ENCODE data around the gene SLC22A4. TPM values are rescaled to one million over a fixed set of nuclear protein-coding genes. Genes with fewer than 3 reads are reported as not detected.

Gene SLC22A4
- total RNA-seq, 2 experiments from 2014 or later = 0.14 TPM; not detected in 1

DNA sequence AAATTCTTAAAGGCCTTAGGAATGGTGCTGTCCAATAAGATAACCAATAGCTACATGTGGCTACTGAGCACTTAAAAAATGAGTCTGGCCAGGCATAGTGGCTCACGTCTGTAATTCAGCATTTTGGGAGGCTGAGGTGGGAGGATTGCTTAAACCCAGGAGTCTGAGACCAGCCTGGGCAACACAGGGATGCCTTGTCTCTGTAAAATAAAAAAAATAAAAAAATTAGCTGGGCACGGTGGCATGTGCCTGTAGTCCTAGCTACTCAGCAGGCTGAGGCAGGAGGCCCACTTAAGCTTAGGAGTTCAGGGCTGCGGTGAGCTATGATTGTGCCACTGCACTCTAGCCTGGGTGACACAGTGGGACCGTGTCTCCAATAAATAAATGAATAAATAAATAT is 74.0 kb downstream of the SLC22A4 start:
- H3K4me3 Mint-ChIP-seq = no peak overlapping the region
- H3K9me3 Mint-ChIP-seq = no peaks in the 10 kb centered on the region
- H3K27me3 Mint-ChIP-seq = no peaks in the 10 kb centered on the region
- DNase-seq = no peak
- no peak for ATAC-seq (ENCODE audit: low read depth)
- peaks cover 17% of the 10 kb centered on the region for H3K4me1 Mint-ChIP-seq
- POLR2A ChIA-PET = interaction anchor here (0.7 to 1.9 kb wide), 3 partner anchors 43 to 457 kb away, joined by 3 to 5 read pairs (median 4); no protein-coding TSS in a partner anchor
- H3K36me3 Mint-ChIP-seq = no peaks in the 10 kb centered on the region
- no peak overlapping the region for H3K27ac Mint-ChIP-seq

DNA sequence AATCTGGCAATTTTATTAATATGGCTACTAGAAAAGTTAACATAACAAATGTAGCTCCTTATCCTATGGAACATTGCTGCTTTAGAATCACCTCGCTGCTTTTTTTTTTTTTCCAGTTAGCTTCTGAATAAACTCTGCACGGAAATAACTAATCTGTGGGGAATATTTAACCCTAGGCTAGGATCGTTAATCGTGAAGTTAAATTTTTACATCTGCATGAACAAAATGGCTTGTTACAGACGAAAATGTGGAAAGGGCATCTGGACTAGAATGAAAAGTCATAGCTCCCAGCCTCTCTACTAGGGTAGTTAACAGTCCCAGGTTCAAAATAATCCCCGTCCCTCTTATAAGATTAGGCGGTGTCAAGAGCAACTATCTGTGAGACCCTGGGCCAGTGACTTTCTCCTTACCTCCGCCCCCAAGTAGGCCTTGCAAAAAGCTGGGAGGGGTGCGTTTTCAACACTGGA is 74.8 kb downstream of the SLC22A4 start:
- DNase-seq (no peak), ATAC-seq (ENCODE audit: low read depth) (no peak)
- no peaks in the 10 kb centered on the region for H3K27me3 Mint-ChIP-seq
- H3K4me3 Mint-ChIP-seq = peak overlapping the region; percentile 83
- H3K9me3 Mint-ChIP-seq = no peaks in the 10 kb centered on the region
- no peaks in the 10 kb centered on the region for H3K36me3 Mint-ChIP-seq
- H3K4me1 Mint-ChIP-seq = peaks cover 17% of the 10 kb centered on the region
- peak overlapping the region; percentile 22 for H3K27ac Mint-ChIP-seq
- POLR2A ChIA-PET = interaction anchor here (0.5 to 1.4 kb wide), 9 partner anchors 10 to 690 kb away, joined by 3 to 5 read pairs (median 3); partner anchors contain the start of gene SLC22A4

DNA sequence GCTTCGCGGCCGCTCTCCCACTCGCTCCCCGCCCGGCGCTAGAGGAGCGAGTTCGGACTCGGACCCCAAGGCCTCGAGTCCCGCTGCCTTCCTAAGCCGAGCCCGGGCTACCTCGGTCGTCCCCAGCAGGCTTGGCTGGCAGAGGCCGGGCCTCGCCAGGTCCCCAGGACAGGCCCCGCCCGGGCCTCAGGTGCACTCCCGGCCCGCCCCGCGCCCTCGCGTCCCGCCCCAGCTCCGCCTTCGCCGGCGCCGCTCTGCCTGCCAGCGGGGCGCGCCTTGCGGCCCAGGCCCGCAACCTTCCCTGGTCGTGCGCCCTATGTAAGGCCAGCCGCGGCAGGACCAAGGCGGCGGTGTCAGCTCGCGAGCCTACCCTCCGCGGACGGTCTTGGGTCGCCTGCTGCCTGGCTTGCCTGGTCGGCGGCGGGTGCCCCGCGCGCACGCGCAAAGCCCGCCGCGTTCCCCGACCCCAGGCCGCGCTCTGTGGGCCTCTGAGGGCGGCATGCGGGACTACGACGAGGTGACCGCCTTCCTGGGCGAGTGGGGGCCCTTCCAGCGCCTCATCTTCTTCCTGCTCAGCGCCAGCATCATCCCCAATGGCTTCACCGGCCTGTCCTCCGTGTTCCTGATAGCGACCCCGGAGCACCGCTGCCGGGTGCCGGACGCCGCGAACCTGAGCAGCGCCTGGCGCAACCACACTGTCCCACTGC is 75.4 kb downstream of the SLC22A4 start, which contains the start of gene SLC22A5:
TSS of gene SLC22A5 (plus strand) at position 237 of the 707 bp plus-strand sequence. CDS start at position 500, 263 bp downstream.
- peak; percentile 96 for ATAC-seq (ENCODE audit: low read depth)
- Mint-ChIP-seq H3K4me1 (peaks cover 17% of the 10 kb centered on the region), H3K27me3 (no peaks in the 10 kb centered on the region), H3K27ac (peak within 1 kb of the TSS; percentile 71), H3K36me3 (no peaks in the 10 kb centered on the region), H3K4me3 (peak within 1 kb of the TSS; percentile 83), H3K9me3 (no peaks in the 10 kb centered on the region)
- POLR2A ChIA-PET = interaction anchor here (0.5 to 1.4 kb wide), 9 partner anchors 9 to 662 kb away, joined by 3 to 5 read pairs (median 3); partner anchors contain the start of gene SLC22A4
- DNase-seq = peak; percentile 88

DNA sequence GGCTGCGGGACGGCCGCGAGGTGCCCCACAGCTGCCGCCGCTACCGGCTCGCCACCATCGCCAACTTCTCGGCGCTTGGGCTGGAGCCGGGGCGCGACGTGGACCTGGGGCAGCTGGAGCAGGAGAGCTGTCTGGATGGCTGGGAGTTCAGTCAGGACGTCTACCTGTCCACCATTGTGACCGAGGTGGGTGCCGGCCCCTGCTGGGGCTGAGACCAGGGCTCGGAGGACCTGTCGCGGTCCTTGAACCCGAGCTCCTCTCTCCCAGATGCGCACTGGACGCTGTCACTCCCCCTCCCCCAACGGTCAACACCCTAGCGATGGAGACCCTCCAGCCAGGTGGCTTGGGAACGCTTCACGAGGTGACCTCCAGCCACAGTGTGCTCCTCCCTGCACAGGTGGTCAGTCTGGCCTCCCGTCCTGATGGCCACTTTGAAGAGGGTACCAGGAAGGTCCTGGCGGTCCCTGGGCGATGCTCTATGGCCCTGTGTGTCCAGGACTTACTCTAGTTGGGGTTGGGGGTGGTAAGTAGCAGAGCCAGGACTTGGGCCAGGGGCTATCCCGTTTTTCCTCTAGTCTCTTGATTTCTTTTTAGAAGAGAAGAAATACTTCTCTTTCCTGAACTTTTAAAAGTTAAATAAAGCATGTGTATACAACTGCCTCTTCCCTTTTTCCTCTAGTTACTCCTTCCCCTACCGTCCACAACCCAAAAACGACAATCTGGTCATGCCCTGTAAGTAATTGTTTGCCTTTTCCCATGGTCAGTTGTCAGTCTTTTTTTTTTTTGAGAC is 76.2 kb downstream of the SLC22A4 start:
- Mint-ChIP-seq H3K4me3 (peak overlapping the region; percentile 83), H3K9me3 (no peaks in the 10 kb centered on the region), H3K27ac (peak overlapping the region; percentile 71), H3K36me3 (no peaks in the 10 kb centered on the region), H3K27me3 (no peaks in the 10 kb centered on the region), H3K4me1 (peaks cover 17% of the 10 kb centered on the region)
- POLR2A ChIA-PET = interaction anchor here (0.9 to 1.4 kb wide), 4 partner anchors 10 to 453 kb away, joined by 3 to 5 read pairs (median 3); no protein-coding TSS in a partner anchor
- DNase-seq = no peak
- ATAC-seq (ENCODE audit: low read depth) = no peak

- no peak for ATAC-seq (ENCODE audit: low read depth)
- no peaks in the 10 kb centered on the region for H3K36me3 Mint-ChIP-seq
- no peaks in the 10 kb centered on the region for H3K9me3 Mint-ChIP-seq
- H3K4me3 Mint-ChIP-seq = peak overlapping the region; percentile 83
- H3K27ac Mint-ChIP-seq = peak overlapping the region; percentile 71
- no peak for DNase-seq
- H3K27me3 Mint-ChIP-seq = no peaks in the 10 kb centered on the region
- POLR2A ChIA-PET = interaction anchor here (1.3 kb wide), 1 partner anchor 186 kb away, joined by 3 read pairs; the partner anchor contains the start of gene RAD50
- H3K4me1 Mint-ChIP-seq = peaks cover 17% of the 10 kb centered on the region
These were observed 76.9 kb downstream of the SLC22A4 start for GRCh38 chr5:132370971-132371602.

DNA sequence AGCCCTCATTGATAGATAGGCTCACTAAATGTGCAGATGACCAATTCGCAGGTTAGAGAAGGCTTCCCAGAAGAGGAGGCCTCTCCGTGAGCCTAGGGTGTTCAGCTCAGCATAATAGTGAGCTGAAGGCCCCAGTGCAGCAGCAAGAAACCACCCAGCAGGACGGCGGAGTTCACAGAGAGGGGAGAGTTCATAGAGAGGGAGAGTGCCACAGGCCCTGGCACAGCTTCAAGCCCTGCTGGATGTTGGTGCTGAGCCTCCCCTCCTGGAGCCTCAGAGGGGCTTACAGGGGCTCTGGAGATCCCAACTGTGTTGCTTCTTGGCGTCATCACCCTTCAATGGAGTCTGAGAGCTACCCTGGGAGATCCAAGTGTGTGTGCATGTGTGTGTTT is 77.4 kb downstream of the SLC22A4 start:
- POLR2A ChIA-PET = interaction anchor here (1.3 kb wide), 1 partner anchor 185 kb away, joined by 3 read pairs; the partner anchor contains the start of gene RAD50
- ATAC-seq (ENCODE audit: low read depth) (no peak), DNase-seq (no peak)
- H3K27ac Mint-ChIP-seq = no peak overlapping the region
- H3K36me3 Mint-ChIP-seq = no peaks in the 10 kb centered on the region
- H3K4me1 Mint-ChIP-seq = peaks cover 17% of the 10 kb centered on the region
- H3K9me3 Mint-ChIP-seq = no peaks in the 10 kb centered on the region
- H3K27me3 Mint-ChIP-seq = no peaks in the 10 kb centered on the region
- H3K4me3 Mint-ChIP-seq = no peak overlapping the region

GRCh38 chr5:132372127-132372526 is 77.9 kb downstream of the SLC22A4 start:
- DNase-seq = no peak
- Mint-ChIP-seq H3K27me3 (no peaks in the 10 kb centered on the region), H3K27ac (no peak overlapping the region), H3K4me3 (no peak overlapping the region), H3K36me3 (no peaks in the 10 kb centered on the region), H3K4me1 (peaks cover 17% of the 10 kb centered on the region), H3K9me3 (no peaks in the 10 kb centered on the region)
- POLR2A ChIA-PET = interaction anchor here (0.8 to 1.3 kb wide), 3 partner anchors 79 to 314 kb away, joined by 3 to 6 read pairs (median 3); partner anchors contain the start of gene RAD50
- ATAC-seq (ENCODE audit: low read depth) = no peak

DNA sequence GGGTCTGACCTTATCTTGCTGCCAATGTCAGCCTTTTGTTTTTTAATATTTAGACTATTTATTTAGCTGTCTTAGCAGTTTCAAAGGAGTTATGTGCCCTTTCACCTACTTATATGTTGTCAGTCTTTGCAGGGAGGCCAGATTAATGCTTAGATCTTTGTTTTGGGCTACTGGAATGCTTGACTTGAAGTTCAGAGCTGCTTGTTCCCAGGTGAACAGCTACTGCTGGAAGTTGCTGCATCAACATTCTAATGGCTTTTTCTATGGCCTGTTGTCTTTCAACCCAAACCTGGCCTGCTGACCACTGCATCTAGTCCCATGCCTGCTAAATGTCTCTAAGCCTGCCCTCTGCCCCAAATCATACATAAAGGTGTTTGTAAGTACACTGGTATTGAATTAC is 78.3 kb downstream of the SLC22A4 start:
- Mint-ChIP-seq H3K4me1 (peaks cover 17% of the 10 kb centered on the region), H3K27me3 (no peaks in the 10 kb centered on the region), H3K36me3 (no peaks in the 10 kb centered on the region), H3K4me3 (no peak overlapping the region), H3K27ac (no peak overlapping the region), H3K9me3 (no peaks in the 10 kb centered on the region)
- no peak for DNase-seq
- POLR2A ChIA-PET = interaction anchor here (0.8 to 1.3 kb wide), 3 partner anchors 79 to 314 kb away, joined by 3 to 6 read pairs (median 3); partner anchors contain the start of gene RAD50
- ATAC-seq (ENCODE audit: low read depth) = no peak

- Mint-ChIP-seq H3K27me3 (no peaks in the 10 kb centered on the region), H3K27ac (no peak overlapping the region), H3K9me3 (no peaks in the 10 kb centered on the region), H3K4me1 (peaks cover 12% of the 10 kb centered on the region), H3K4me3 (no peak overlapping the region), H3K36me3 (no peaks in the 10 kb centered on the region)
- ATAC-seq (ENCODE audit: low read depth) = no peak
- no peak for DNase-seq
- POLR2A ChIA-PET = no interaction called here
These were observed 81.8 kb downstream of the SLC22A4 start for GRCh38 chr5:132375957-132376356.

DNA sequence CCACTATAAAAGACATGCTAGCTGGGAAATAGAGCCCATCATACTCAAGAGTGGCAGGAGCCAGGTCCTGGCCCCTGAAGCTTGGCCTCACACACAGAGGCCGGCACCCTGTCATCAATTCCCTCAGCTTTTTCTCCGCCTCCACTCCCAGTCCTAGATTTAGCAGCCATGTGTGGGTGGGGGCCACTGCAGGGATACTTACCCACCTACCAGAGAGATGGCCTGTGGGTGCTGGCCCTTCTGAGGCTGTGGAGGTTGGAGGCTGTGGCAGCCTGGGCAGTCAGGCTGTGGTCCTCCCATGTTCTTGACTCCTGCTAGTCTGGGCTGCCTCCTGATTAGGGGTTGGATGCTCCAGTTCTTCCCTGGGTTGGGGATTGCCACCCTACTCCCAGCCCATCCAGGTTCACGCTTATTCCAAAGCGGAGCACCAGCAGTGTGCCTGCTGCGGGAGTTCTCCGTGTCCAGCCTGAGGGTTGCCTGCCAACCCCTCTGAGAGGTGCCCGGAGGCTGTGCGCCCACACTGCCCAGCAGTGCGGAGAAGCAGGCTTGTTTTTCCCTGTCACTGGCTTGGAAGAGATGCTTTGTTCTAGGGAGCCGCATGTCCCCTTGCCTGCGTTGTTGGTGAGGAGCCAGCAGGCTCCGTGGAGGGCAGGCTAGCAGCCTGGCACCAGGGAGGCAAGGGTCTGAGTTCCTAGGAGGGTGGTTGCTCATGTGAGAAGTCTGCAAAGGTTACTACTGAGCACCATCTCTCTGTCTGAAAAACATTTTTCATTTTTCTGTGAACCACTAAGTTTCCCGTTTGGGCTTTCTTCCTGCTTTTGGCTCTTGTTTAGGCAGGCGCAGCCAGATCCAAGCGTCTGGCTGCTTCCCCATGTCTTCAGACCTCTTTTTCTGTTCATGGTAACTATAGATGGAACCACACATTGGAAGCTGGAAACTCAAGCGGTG is 82.8 kb downstream of the SLC22A4 start:
- ATAC-seq (ENCODE audit: low read depth) = no peak
- no peak for DNase-seq
- H3K9me3 Mint-ChIP-seq = no peaks in the 10 kb centered on the region
- H3K27me3 Mint-ChIP-seq = no peaks in the 10 kb centered on the region
- POLR2A ChIA-PET = no interaction called here
- H3K27ac Mint-ChIP-seq = no peak overlapping the region
- peaks cover 5% of the 10 kb centered on the region for H3K4me1 Mint-ChIP-seq
- H3K36me3 Mint-ChIP-seq = no peaks in the 10 kb centered on the region
- no peak overlapping the region for H3K4me3 Mint-ChIP-seq

GRCh38 chr5:132377738-132378137 is 83.5 kb downstream of the SLC22A4 start:
- no peak overlapping the region for H3K27ac Mint-ChIP-seq
- no peak for ATAC-seq (ENCODE audit: low read depth)
- no peaks in the 10 kb centered on the region for H3K9me3 Mint-ChIP-seq
- H3K27me3 Mint-ChIP-seq = no peaks in the 10 kb centered on the region
- DNase-seq = no peak
- peaks cover 2% of the 10 kb centered on the region for H3K36me3 Mint-ChIP-seq
- POLR2A ChIA-PET = no interaction called here
- no peak overlapping the region for H3K4me3 Mint-ChIP-seq
- H3K4me1 Mint-ChIP-seq = peaks cover under 1% of the 10 kb centered on the region

- H3K36me3 Mint-ChIP-seq = peaks cover 2% of the 10 kb centered on the region
These were observed 84.4 kb downstream of the SLC22A4 start for GRCh38 chr5:132378580-132378979.

More at GRCh38 chr5:132378580-132378979, 84.4 kb downstream of the SLC22A4 start:
- H3K4me3 Mint-ChIP-seq = no peak overlapping the region
- no peak overlapping the region for H3K27ac Mint-ChIP-seq
- POLR2A ChIA-PET = no interaction called here
- DNase-seq = no peak
- H3K4me1 Mint-ChIP-seq = no peaks in the 10 kb centered on the region
- H3K9me3 Mint-ChIP-seq = no peaks in the 10 kb centered on the region
- no peaks in the 10 kb centered on the region for H3K27me3 Mint-ChIP-seq
- ATAC-seq (ENCODE audit: low read depth) = no peak
